Stomach (tissue), 9 donors: ENCODE data around the gene ANKRD23. TPM values are rescaled to one million over a fixed set of nuclear protein-coding genes. Genes with fewer than 3 reads are reported as not detected.

ENCODE experiments used
- DNase-seq, 2 donors: peaks; one replicate each; pipeline versions ENCODE4 v3.0.0 to v3.0.0-alpha.2; 2013 to 2019
- H3K27ac ChIP-seq, 5 donors: fragments of 200-600 bp in 4 of 5; sonication (generic) in 4 of 5; one replicate each; pipeline ENCODE4 v1.5.1; 2013 to 2019; ENCODE audit warnings: mild to moderate bottlenecking in 1 of 5, moderate library complexity in 1 of 5
- H3K27me3 ChIP-seq, 3 donors: fragments of 200-600 bp; sonication (generic); one replicate each; pipeline ENCODE4 v1.5.1; 2017 to 2019; ENCODE audit warnings: mixed run types in 1 of 3
- H3K36me3 ChIP-seq, 4 donors: fragments of 200-600 bp; sonication (generic); 1 replicate in 3 of 4; 2 replicates in 1 of 4; pipeline ENCODE4 v1.5.1; 2016 to 2019
- H3K4me1 ChIP-seq, 4 donors: fragments of 200-600 bp; sonication (generic); one replicate each; pipeline ENCODE4 v1.5.1; 2016 to 2019
- H3K4me3 ChIP-seq, 4 donors: fragments of 200-600 bp; sonication (generic) in 3 of 4; one replicate each; pipeline ENCODE4 v1.5.1; 2016 to 2019; ENCODE audit warnings: mild to moderate bottlenecking in 1 of 4
- H3K9me3 ChIP-seq, 4 donors: fragments of 200-600 bp; sonication (generic); one replicate each; pipeline ENCODE4 v1.5.1; 2016 to 2019
- CTCF ChIP-seq, 7 experiments: fragments of 450-650 bp in 4 of 7; fragments of 200-600 bp in 3 of 7; sonication (generic) in 3 of 7; IDR thresholded peaks; one replicate each; pipeline ENCODE4 v1.5.1; 2016 to 2019; ENCODE audit warnings: antibody characterized with exemption in 7 of 7, control low read depth in 2 of 7, mild to moderate bottlenecking in 1 of 7
- EP300 ChIP-seq: sonication (generic); formaldehyde crosslinking; IDR thresholded peaks from one replicate; pipeline ENCODE4 v1.6.1; 2017; ENCODE audit warnings: antibody characterized with exemption
- POLR2A ChIP-seq, 4 donors: fragments of 450-650 bp; IDR thresholded peaks; one replicate each; pipeline ENCODE4 v1.6.1; 2016; ENCODE audit warnings: antibody characterized with exemption in 4 of 4, control low read depth in 2 of 4, mild to moderate bottlenecking in 1 of 4, moderate library complexity in 1 of 4
- POLR2AphosphoS5 ChIP-seq, 3 donors: sonication (generic); formaldehyde crosslinking; IDR thresholded peaks; one replicate each; pipeline ENCODE4 v1.6.1; 2016; ENCODE audit warnings: antibody characterized with exemption in 3 of 3
- WGBS, 5 donors: extraction: QIAGEN DNeasy Blood & Tissue Kit in 3 of 5; methylation state at CpG; one replicate each; pipeline versions ENCODE4 v1.1.5 to v1.1.7; 2013 to 2018; 5-methylcytosine and 5-hydroxymethylcytosine counted together
- intact Hi-C: fragments of 100-400 bp; cut with DNase I; formaldehyde crosslinking; loops from one replicate; pipeline ENCODE4 v1.15.1; 2023; ENCODE audit warnings: low total_unique reads
- polyA plus RNA-seq, 3 donors: library from polyadenylated mRNA; stranded (reverse); fragments of 200-250 nt; gene quantifications; one replicate each; pipeline ENCODE4 v1.2.3, GENCODE V29; 2013
- total RNA-seq, 5 donors: library from RNA; depleted of rRNA; stranded (reverse); fragments of >200 nt; gene quantifications; one replicate each; pipeline versions ENCODE4 v1.1.0 to v1.2.3, GENCODE V29; 2014 to 2016
- donor health status: healthy with polysubstance abuse.
- donor health status: Bipolar disorder and iron deficiency.
- donor health status: healthy.

The ANKRD23 gene
- total and polyA plus RNA-seq, 8 donors = 1.00 to 3.6 (median 2.3) TPM; not detected in 1

DNA sequence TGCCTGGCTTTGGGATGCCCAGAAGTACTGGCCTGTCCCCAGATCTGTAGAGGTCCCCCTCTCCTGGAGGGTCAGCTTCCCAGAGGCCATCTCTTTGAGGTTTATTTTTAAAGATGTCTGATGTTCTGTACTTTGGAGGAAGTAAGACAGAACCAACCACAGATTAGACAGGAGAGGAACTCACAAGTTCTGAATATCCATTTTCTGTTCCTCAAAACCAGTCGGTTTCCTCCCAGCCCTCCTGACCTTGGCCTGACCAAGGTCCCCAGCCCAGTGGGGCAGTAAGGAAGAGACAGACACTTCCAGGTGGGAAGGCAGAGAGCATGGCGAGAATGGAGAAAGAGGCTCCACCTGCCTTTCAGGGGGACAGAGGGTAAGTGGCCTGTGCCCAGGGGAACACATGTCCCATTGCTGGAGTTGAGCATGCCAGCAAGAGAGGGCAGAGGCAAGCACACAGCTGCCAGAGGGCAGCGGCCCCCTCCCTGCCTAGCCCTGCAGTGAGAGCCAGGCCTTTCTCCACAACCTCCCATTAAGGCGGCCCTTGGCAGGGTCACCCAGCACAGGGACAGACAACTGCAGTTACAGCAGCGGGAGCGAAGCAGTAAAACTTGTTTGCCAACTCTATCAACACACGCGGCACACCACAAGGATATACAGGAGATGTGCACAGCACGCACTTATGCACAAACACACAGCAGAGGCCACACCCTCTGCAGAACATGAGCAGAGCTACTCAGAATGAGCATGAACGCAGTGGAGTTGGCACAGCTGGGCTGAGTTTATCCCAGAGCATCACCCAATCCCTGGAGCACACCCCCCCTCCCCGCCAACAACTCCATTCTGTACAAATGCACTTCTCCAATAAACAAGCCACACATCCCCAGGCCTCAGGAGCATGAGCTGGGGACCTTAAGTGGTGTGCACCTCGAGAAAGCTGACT is 44.5 kb upstream of the ANKRD23 start:
- H3K27me3 ChIP-seq = no peaks in the 10 kb centered on the region
- peaks cover 36 to 63% (median 42%) of the 10 kb centered on the region in 4 donors for H3K4me1 ChIP-seq
- no peak overlapping the region for H3K4me3 ChIP-seq
- peak; percentile 70 to 88 for DNase-seq
- H3K27ac ChIP-seq = peak overlapping the region in 4 of 5 donors; percentile 56 to 79 (median 62)
- 30 to 55% (median 35%) methylated on average over 5 to 12 of the region's 12 CpGs for WGBS, 5 donors
- no peaks in the 10 kb centered on the region for H3K36me3 ChIP-seq
- no peak for TF ChIP-seq EP300
- TF ChIP-seq CTCF (IDR thresholded peaks at IDR 0.05) = no peak
- TF ChIP-seq POLR2AphosphoS5 (IDR thresholded peaks at IDR 0.05) = no peak
- no peak for TF ChIP-seq POLR2A (IDR thresholded peaks at IDR 0.05)
- no peaks in the 10 kb centered on the region for H3K9me3 ChIP-seq
- intact Hi-C loops = no loop called here

GRCh38 chr2:96887493-96888012 is 43.7 kb upstream of the ANKRD23 start:
- no peak overlapping the region for H3K4me3 ChIP-seq
- H3K4me1 ChIP-seq = peaks cover 36 to 63% (median 42%) of the 10 kb centered on the region in 4 donors
- no peaks in the 10 kb centered on the region for H3K27me3 ChIP-seq
- H3K36me3 ChIP-seq = no peaks in the 10 kb centered on the region
- WGBS, 5 donors = 44 to 66% (median 56%) methylated on average over 18 of the region's 18 CpGs
- intact Hi-C loops = no loop called here
- DNase-seq = peak in 1 of 2 donors; percentile 80
- no peaks in the 10 kb centered on the region for H3K9me3 ChIP-seq
- TF ChIP-seq POLR2AphosphoS5 (IDR thresholded peaks at IDR 0.05) (peak in 1 of 3 donors; percentile 35), EP300 (no peak), POLR2A (IDR thresholded peaks at IDR 0.05) (no peak), CTCF (IDR thresholded peaks at IDR 0.05) (no peak)
- peak overlapping the region in 4 of 5 donors; percentile 56 to 79 (median 62) for H3K27ac ChIP-seq

DNA sequence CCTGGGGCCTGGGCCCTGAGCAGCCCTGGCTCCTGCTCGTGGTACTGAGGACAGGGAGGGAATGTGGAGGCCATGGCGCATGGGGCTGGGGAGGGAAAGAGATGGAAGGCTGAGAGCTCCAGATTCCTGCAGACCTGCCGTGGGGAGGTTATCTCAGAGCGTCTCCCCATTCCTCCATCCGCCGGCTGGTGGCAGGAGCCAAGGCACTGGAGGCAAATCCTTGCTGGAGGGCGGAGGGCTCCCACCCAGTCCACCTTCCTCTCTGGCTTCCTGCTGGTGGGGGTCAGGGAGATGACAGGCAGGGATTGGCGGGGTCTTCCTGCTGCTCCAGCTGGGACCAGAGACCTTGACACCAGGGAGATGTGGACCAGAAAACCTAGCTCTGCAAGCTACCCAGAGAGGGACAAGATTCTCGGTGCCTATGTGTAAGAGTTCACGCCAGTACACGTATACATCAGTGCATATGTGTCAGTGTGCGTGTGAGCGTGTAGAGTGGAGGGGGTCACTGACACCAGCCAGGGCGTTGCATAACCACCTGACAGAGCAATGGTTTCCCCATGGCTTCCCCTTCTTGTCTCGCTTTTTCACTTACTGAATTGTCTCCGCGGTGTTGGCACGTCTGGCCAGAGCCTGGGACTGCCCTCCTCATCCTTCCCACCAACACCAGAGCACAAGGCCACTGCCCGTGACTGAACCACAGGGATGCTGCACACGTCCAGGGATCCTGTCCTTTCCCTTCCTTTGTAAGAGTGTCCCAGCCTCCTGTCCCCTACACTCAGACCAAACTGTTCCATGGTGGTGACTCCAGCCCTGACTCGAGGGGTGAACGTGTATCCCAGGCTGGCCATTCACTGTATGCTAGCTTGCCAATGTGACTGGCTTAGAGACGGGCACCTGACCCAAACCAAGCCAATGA is 41.9 kb upstream of the ANKRD23 start:
- H3K4me1 ChIP-seq = peaks cover 24 to 45% (median 29%) of the 10 kb centered on the region in 4 donors
- no peak for TF ChIP-seq POLR2A (IDR thresholded peaks at IDR 0.05)
- H3K27ac ChIP-seq = peak overlapping the region in 1 of 5 donors; percentile 79
- no peaks in the 10 kb centered on the region for H3K9me3 ChIP-seq
- WGBS, 5 donors = 88 to 93% (median 91%) methylated on average over 18 to 23 of the region's 23 CpGs
- H3K4me3 ChIP-seq = no peak overlapping the region
- H3K36me3 ChIP-seq = no peaks in the 10 kb centered on the region
- H3K27me3 ChIP-seq = no peaks in the 10 kb centered on the region
- intact Hi-C loops = no loop called here
- no peak for DNase-seq

GRCh38 chr2:96884299-96885094 is 40.7 kb upstream of the ANKRD23 start:
- peak overlapping the region in 1 of 5 donors; percentile 7 for H3K27ac ChIP-seq

More at GRCh38 chr2:96884299-96885094, 40.7 kb upstream of the ANKRD23 start:
- Histone ChIP-seq H3K36me3 (no peaks in the 10 kb centered on the region), H3K4me3 (no peak overlapping the region), H3K4me1 (peaks cover 20 to 39% (median 26%) of the 10 kb centered on the region in 4 donors), H3K27me3 (no peaks in the 10 kb centered on the region), H3K9me3 (no peaks in the 10 kb centered on the region)
- no peak for TF ChIP-seq POLR2A (IDR thresholded peaks at IDR 0.05)
- no peak for TF ChIP-seq POLR2AphosphoS5 (IDR thresholded peaks at IDR 0.05)
- no peak for TF ChIP-seq CTCF (IDR thresholded peaks at IDR 0.05)
- TF ChIP-seq EP300 = no peak
- 79 to 88% (median 83%) methylated on average over 12 to 19 of the region's 19 CpGs for WGBS, 5 donors
- intact Hi-C loops = no loop called here
- no peak for DNase-seq
